ENCODE data around the gene HM13. TPM values are rescaled to one million over a fixed set of nuclear protein-coding genes. Genes with fewer than 3 reads are reported as not detected.

The HM13 gene
- total and polyA plus RNA-seq, 2 of the 13 experiments (the other 11 are each of a cell fraction or from before 2014, with no cell fraction given), result 118 to 243 TPM

DNA sequence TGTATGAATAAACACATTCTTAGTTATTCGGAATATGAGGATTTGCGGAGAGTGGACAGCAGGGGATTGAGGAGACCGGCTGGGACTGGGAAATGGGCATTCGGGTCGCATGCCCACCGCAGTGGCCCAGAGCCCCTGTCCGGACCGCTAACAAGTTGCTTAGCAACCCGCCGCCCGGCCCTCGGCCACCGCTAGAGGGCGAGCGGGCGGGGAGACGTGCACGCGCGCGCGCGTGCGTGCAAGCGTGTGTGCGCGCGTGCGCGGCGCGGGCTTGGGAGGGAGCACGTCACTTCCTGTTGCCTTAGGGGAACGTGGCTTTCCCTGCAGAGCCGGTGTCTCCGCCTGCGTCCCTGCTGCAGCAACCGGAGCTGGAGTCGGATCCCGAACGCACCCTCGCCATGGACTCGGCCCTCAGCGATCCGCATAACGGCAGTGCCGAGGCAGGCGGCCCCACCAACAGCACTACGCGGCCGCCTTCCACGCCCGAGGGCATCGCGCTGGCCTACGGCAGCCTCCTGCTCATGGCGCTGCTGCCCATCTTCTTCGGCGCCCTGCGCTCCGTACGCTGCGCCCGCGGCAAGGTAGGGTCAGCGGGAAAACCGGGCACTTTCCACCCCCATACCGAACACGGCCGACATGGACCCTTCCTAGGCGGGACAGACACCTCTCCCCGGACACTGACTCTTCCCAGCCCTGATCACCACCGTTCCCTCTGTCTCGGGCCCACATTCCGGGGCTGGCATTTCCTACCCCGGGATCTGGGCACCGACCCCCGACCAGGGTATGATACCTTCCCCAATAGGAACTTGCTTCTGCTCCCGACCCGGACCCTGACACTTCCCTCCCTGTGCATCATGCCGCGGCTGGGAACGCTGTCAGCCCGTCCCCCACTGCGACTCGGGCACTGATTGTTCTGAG, at the start of gene HM13 (continued):
- TF ChIP-seq, protein P1, sequence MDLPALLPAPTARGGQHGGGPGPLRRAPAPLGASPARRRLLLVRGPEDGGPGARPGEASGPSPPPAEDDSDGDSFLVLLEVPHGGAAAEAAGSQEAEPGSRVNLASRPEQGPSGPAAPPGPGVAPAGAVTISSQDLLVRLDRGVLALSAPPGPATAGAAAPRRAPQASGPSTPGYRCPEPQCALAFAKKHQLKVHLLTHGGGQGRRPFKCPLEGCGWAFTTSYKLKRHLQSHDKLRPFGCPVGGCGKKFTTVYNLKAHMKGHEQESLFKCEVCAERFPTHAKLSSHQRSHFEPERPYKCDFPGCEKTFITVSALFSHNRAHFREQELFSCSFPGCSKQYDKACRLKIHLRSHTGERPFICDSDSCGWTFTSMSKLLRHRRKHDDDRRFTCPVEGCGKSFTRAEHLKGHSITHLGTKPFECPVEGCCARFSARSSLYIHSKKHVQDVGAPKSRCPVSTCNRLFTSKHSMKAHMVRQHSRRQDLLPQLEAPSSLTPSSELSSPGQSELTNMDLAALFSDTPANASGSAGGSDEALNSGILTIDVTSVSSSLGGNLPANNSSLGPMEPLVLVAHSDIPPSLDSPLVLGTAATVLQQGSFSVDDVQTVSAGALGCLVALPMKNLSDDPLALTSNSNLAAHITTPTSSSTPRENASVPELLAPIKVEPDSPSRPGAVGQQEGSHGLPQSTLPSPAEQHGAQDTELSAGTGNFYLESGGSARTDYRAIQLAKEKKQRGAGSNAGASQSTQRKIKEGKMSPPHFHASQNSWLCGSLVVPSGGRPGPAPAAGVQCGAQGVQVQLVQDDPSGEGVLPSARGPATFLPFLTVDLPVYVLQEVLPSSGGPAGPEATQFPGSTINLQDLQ (CRISPR knock-in tag; IDR thresholded peaks at IDR 0.05), result no peak; the same call in 1 of the 2 replicates
- TF ChIP-seq ZZZ3 (CRISPR knock-in tag; IDR thresholded peaks at IDR 0.05; ENCODE audit: borderline replicate concordance) (peak; percentile 94), ZNF496 (CRISPR knock-in tag; IDR thresholded peaks at IDR 0.05; ENCODE audit: insufficient replicate concordance) (no peak), ZC3H4 (CRISPR knock-in tag; IDR thresholded peaks at IDR 0.05; ENCODE audit: borderline replicate concordance) (0 out of 2 replicates have a peak, but pooled peaks have one; percentile 36), BCL6 (CRISPR knock-in tag; IDR thresholded peaks at IDR 0.05) (no peak), HNRNPH1 (optimal IDR thresholded peaks at IDR 0.05; ENCODE audit: low read depth, low read length) (no peak), MED13 (CRISPR knock-in tag; IDR thresholded peaks at IDR 0.05) (peak; percentile 91), FOXC1 (CRISPR knock-in tag; IDR thresholded peaks at IDR 0.05; ENCODE audit: borderline replicate concordance) (no peak; the same call in 1 of the 2 replicates), CCAR2 (optimal IDR thresholded peaks at IDR 0.05; ENCODE audit: low read depth, low read length) (peak; percentile 71), ZNF564 (CRISPR knock-in tag; IDR thresholded peaks at IDR 0.05) (peak; percentile 97), MEF2D (CRISPR knock-in tag; IDR thresholded peaks at IDR 0.05) (peak; percentile 88; the same call in 1 of the 2 replicates), ZNF550 (CRISPR knock-in tag; IDR thresholded peaks at IDR 0.05; ENCODE audit: borderline replicate concordance) (peak; percentile 94; the same call in 1 of the 2 replicates), XBP1 (CRISPR knock-in tag; IDR thresholded peaks at IDR 0.05) (peak; percentile 96), SALL1 (CRISPR knock-in tag; IDR thresholded peaks at IDR 0.05) (peak; percentile 94), ZNF678 (CRISPR knock-in tag; IDR thresholded peaks at IDR 0.05) (peak; percentile 82; the same call in 1 of the 2 replicates), SP5 (CRISPR knock-in tag; IDR thresholded peaks at IDR 0.05; ENCODE audit: borderline replicate concordance, low read depth) (peak; percentile 49; the same call in 1 of the 2 replicates), GZF1 (CRISPR knock-in tag; IDR thresholded peaks at IDR 0.05) (peak; percentile 86), KLF13 (CRISPR knock-in tag; IDR thresholded peaks at IDR 0.05) (peak; percentile 84; the same call in 1 of the 2 replicates)
- TF ChIP-seq, protein P2, sequence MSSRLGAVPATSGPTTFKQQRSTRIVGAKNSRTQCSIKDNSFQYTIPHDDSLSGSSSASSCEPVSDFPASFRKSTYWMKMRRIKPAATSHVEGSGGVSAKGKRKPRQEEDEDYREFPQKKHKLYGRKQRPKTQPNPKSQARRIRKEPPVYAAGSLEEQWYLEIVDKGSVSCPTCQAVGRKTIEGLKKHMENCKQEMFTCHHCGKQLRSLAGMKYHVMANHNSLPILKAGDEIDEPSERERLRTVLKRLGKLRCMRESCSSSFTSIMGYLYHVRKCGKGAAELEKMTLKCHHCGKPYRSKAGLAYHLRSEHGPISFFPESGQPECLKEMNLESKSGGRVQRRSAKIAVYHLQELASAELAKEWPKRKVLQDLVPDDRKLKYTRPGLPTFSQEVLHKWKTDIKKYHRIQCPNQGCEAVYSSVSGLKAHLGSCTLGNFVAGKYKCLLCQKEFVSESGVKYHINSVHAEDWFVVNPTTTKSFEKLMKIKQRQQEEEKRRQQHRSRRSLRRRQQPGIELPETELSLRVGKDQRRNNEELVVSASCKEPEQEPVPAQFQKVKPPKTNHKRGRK (CRISPR knock-in tag; IDR thresholded peaks at IDR 0.05), result 0 out of 2 replicates have a peak, but pooled peaks have one; percentile 25
- TF ChIP-seq, protein P3, sequence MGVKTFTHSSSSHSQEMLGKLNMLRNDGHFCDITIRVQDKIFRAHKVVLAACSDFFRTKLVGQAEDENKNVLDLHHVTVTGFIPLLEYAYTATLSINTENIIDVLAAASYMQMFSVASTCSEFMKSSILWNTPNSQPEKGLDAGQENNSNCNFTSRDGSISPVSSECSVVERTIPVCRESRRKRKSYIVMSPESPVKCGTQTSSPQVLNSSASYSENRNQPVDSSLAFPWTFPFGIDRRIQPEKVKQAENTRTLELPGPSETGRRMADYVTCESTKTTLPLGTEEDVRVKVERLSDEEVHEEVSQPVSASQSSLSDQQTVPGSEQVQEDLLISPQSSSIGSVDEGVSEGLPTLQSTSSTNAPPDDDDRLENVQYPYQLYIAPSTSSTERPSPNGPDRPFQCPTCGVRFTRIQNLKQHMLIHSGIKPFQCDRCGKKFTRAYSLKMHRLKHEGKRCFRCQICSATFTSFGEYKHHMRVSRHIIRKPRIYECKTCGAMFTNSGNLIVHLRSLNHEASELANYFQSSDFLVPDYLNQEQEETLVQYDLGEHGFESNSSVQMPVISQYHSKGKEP (CRISPR knock-in tag; IDR thresholded peaks at IDR 0.05), result peak; percentile 91; the same call in 1 of the 2 replicates
- TF ChIP-seq, protein P4, sequence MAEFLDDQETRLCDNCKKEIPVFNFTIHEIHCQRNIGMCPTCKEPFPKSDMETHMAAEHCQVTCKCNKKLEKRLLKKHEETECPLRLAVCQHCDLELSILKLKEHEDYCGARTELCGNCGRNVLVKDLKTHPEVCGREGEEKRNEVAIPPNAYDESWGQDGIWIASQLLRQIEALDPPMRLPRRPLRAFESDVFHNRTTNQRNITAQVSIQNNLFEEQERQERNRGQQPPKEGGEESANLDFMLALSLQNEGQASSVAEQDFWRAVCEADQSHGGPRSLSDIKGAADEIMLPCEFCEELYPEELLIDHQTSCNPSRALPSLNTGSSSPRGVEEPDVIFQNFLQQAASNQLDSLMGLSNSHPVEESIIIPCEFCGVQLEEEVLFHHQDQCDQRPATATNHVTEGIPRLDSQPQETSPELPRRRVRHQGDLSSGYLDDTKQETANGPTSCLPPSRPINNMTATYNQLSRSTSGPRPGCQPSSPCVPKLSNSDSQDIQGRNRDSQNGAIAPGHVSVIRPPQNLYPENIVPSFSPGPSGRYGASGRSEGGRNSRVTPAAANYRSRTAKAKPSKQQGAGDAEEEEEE (CRISPR knock-in tag; IDR thresholded peaks at IDR 0.05; ENCODE audit: borderline replicate concordance), result peak; percentile 74; the same call in 1 of the 2 replicates

Measured in HepG2 (cell line).